K562 (cell line): Measurements from ENCODE around the gene NAA38. TPM values are rescaled to one million over a fixed set of nuclear protein-coding genes. Genes with fewer than 3 reads are reported as not detected.

ENCODE experiments used
- FOS ChIP-seq: IDR thresholded peaks from 3 replicates; pipeline ENCODE4 v1.6.1; 2011; ENCODE audit not compliant: insufficient read length; ENCODE audit errors: extremely low read depth
- HDAC2 ChIP-seq: fragments of 450-650 bp; IDR thresholded peaks from 2 replicates; pipeline ENCODE4 v1.6.1; 2016; ENCODE audit warnings: mild to moderate bottlenecking
- MCM7 ChIP-seq, 2 experiments: fragments of 450-650 bp; IDR thresholded peaks; 2 replicates each; pipeline ENCODE4 v1.6.1; 2016 to 2018
- MEF2D ChIP-seq: conservative IDR thresholded peaks from 2 replicates; pipeline ENCODE4 v1.6.1; 2016; ENCODE audit warnings: low read depth, missing genetic modification characterization, missing compliant biosample characterization
- MTA1 ChIP-seq: fragments of 450-650 bp; IDR thresholded peaks from 2 replicates; pipeline ENCODE4 v1.6.1; 2017; ENCODE audit warnings: borderline replicate concordance
- RFX5 ChIP-seq: IDR thresholded peaks from 2 replicates; pipeline ENCODE4 v1.6.1; 2011; ENCODE audit warnings: low read depth, mild to moderate bottlenecking, improper control_type of control experiment, low read length
- TARDBP ChIP-seq: fragments of 450-650 bp; IDR thresholded peaks from 2 replicates; pipeline ENCODE4 v1.6.1; 2016
- XRCC5 ChIP-seq: fragments of 200-400 bp; formaldehyde crosslinking; IDR thresholded peaks from 2 replicates; pipeline ENCODE4 v1.6.1; 2017; ENCODE audit warnings: low read depth, mild to moderate bottlenecking, low read length
- ZEB2 ChIP-seq: fragments of 450-650 bp; IDR thresholded peaks from 2 replicates; pipeline ENCODE4 v1.6.1; 2016
- polyA plus RNA-seq, 8 experiments: library from polyadenylated mRNA; depleted of rRNA in 4 of 8; stranded (reverse) in 5 of 8; unstranded in 3 of 8; fragments of >200 nt; fragmentation: Nextera tagmentation in 2 of 8; fragmentation: Illumina TruSeq in 1 of 8; extraction: Ambion mirVana in 2 of 8; extraction: Trizol in 1 of 8; gene quantifications; 2 replicates each; pipeline versions ENCODE4 v1.2.1 to v1.2.3, GENCODE V29; 2011 to 2014; ENCODE audit warnings: inconsistent platforms in 1 of 8, missing spikeins in 1 of 8
- total RNA-seq, 7 experiments: library from RNA; depleted of rRNA in 6 of 7; stranded (reverse); fragments of >200 nt in 6 of 7; fragmentation: Illumina TruSeq in 2 of 7; extraction: Trizol in 2 of 7; gene quantifications; 2 replicates each; pipeline versions ENCODE4 v1.2.1 to v1.2.3, GENCODE V29; 2011 to 2021; ENCODE audit warnings: low replicate concordance in 1 of 7
- TF ChIP-seq, protein P1 (sequence below), 2 experiments: fragments of 450-650 bp; formaldehyde crosslinking in 1 of 2; IDR thresholded peaks; 2 replicates each; pipeline versions ENCODE4 v1.4.0 to v1.6.1; 2014 to 2020; ENCODE audit warnings: mild to moderate bottlenecking in 2 of 2, borderline replicate concordance in 1 of 2, low read depth in 1 of 2
- TF ChIP-seq, protein P2 (sequence below): fragments of 450-650 bp; IDR thresholded peaks from 2 replicates; pipeline ENCODE4 v1.6.1; 2016

The NAA38 gene
- total and polyA plus RNA-seq, 9 of the 15 experiments (the other 6 are each of a cell fraction or from before 2014, with no cell fraction given): 16.4 to 99.8 (median 57.3) TPM

DNA sequence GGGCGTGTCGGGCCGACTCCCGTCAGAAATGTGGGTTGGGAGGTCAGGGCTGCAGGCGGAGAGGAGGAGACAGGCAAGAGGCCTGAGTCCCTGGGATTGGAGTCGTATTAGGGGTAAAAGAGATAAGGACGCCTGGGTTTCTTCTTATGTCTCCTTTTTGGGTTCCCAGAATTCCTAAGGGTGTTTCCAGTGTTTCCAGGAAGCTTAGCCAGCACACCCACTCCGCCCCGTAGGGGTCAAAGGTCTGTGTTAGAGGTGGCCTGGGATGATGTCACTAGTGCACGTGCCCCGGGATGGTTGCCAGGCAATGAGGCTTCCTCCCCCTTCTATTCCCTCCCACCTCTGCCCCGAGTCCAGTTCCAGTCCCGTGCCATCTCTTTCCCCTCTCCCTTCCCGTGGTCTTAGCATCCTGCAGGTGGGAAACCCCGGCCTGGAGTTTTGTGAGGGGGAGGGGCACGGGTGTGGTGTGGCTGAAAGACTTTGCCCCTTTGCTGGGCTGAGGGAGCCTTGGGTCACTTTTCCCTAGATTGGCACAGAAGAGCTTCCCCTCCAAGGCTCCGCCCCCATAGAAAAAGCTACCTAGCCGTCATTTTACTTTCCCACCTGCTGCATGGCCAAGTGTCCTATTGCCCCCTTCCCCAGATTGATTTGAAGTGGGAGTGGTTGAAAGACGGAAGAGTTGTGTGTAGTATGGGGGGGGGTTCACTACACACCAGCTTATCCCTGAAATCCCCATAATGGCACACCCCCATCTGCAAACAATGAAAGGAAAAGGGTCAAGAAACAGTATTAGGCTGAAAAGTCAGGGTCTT is 20.6 kb downstream of the NAA38 start (continued):
- TF ChIP-seq, protein P1, sequence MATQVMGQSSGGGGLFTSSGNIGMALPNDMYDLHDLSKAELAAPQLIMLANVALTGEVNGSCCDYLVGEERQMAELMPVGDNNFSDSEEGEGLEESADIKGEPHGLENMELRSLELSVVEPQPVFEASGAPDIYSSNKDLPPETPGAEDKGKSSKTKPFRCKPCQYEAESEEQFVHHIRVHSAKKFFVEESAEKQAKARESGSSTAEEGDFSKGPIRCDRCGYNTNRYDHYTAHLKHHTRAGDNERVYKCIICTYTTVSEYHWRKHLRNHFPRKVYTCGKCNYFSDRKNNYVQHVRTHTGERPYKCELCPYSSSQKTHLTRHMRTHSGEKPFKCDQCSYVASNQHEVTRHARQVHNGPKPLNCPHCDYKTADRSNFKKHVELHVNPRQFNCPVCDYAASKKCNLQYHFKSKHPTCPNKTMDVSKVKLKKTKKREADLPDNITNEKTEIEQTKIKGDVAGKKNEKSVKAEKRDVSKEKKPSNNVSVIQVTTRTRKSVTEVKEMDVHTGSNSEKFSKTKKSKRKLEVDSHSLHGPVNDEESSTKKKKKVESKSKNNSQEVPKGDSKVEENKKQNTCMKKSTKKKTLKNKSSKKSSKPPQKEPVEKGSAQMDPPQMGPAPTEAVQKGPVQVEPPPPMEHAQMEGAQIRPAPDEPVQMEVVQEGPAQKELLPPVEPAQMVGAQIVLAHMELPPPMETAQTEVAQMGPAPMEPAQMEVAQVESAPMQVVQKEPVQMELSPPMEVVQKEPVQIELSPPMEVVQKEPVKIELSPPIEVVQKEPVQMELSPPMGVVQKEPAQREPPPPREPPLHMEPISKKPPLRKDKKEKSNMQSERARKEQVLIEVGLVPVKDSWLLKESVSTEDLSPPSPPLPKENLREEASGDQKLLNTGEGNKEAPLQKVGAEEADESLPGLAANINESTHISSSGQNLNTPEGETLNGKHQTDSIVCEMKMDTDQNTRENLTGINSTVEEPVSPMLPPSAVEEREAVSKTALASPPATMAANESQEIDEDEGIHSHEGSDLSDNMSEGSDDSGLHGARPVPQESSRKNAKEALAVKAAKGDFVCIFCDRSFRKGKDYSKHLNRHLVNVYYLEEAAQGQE (IDR thresholded peaks at IDR 0.05; ENCODE audit: borderline replicate concordance): peak; percentile 17; the same call in 1 of the 2 replicates
- TF ChIP-seq, protein P1 (CRISPR knock-in tag; IDR thresholded peaks at IDR 0.05; ENCODE audit: low read depth): no peak
- peak; percentile 56; the same call in 1 of the 2 replicates for TF ChIP-seq TARDBP
- peak; percentile 72; the same call in 1 of the 2 replicates for TF ChIP-seq RFX5
- peak; percentile 55; the same call in 1 of the 2 replicates for TF ChIP-seq ZEB2
- peak; percentile 69; the same call in 1 of the 2 replicates for TF ChIP-seq MTA1
- 0 out of 2 replicates have a peak, but pooled peaks have one; percentile 58 for TF ChIP-seq HDAC2
- TF ChIP-seq, protein P2, sequence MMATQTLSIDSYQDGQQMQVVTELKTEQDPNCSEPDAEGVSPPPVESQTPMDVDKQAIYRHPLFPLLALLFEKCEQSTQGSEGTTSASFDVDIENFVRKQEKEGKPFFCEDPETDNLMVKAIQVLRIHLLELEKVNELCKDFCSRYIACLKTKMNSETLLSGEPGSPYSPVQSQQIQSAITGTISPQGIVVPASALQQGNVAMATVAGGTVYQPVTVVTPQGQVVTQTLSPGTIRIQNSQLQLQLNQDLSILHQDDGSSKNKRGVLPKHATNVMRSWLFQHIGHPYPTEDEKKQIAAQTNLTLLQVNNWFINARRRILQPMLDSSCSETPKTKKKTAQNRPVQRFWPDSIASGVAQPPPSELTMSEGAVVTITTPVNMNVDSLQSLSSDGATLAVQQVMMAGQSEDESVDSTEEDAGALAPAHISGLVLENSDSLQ: peak; percentile 19; the same call in 1 of the 2 replicates
- peak; percentile 97; the same call in 1 of the 2 replicates for TF ChIP-seq XRCC5
- no peak for TF ChIP-seq FOS
- no peak for TF ChIP-seq MCM7 (IDR thresholded peaks at IDR 0.05)
- 0 out of 2 replicates have a peak, but pooled peaks have one; percentile 32 for TF ChIP-seq MEF2D (tag)
